Ishikawa (cell line): Measurements from ENCODE around the gene ADGRG4.

Source experiments
- CEBPB ChIP-seq: IDR thresholded peaks from 2 replicates; pipeline ENCODE4 v1.6.1; 2012
- EP300 ChIP-seq: IDR thresholded peaks from 2 replicates; pipeline ENCODE4 v1.6.1; 2012; ENCODE audit warnings: borderline replicate concordance
- MAX ChIP-seq: IDR thresholded peaks from 2 replicates; pipeline ENCODE4 v1.6.1; 2012
- NFIC ChIP-seq: IDR thresholded peaks from 2 replicates; pipeline ENCODE4 v1.6.1; 2012
- REST ChIP-seq: IDR thresholded peaks from 2 replicates; pipeline ENCODE4 v1.6.1; 2012; ENCODE audit warnings: low read depth, mild to moderate bottlenecking

- no peak for TF ChIP-seq CEBPB
- TF ChIP-seq REST, result no peak
- no peak for TF ChIP-seq MAX
- no peak for TF ChIP-seq NFIC
- no peak for TF ChIP-seq EP300
Observed at GRCh38 chrX:136322064-136322463, 21.3 kb downstream of the ADGRG4 start.
